ENCODE data around the gene SBNO1.
A peak's percentile ranks its signal among the peaks of the same experiment; 100 is the strongest.

Gene SBNO1

GRCh38 chr12:123263196-123263817, 101.3 kb downstream of the SBNO1 start (continued):
- TF ChIP-seq ZSCAN4 (tag by site-specific recombination; IDR thresholded peaks at IDR 0.05): no peak
- TF ChIP-seq ZNF600 (tag by site-specific recombination; IDR thresholded peaks at IDR 0.05): peak; percentile 51
- TF ChIP-seq ZNF704 (tag by site-specific recombination; IDR thresholded peaks at IDR 0.05): no peak
- TF ChIP-seq ZNF530 (tag by site-specific recombination; IDR thresholded peaks at IDR 0.05; ENCODE audit: low read depth): no peak
- TF ChIP-seq GLI2 (tag by site-specific recombination; IDR thresholded peaks at IDR 0.05; ENCODE audit: borderline replicate concordance, low read depth): no peak
- no peak for TF ChIP-seq GLIS1 (tag by site-specific recombination; IDR thresholded peaks at IDR 0.05)
- TF ChIP-seq KLF8 (tag by site-specific recombination; IDR thresholded peaks at IDR 0.05): no peak
- TF ChIP-seq KLF9 (tag by site-specific recombination; IDR thresholded peaks at IDR 0.05; ENCODE audit: low read depth): no peak
- TF ChIP-seq ZBTB7A (tag by site-specific recombination; IDR thresholded peaks at IDR 0.05; ENCODE audit: low read depth): no peak
- TF ChIP-seq BCL6B (tag by site-specific recombination; IDR thresholded peaks at IDR 0.05): no peak
- no peak for TF ChIP-seq ZNF558 (tag by site-specific recombination; IDR thresholded peaks at IDR 0.05)
- no peak for TF ChIP-seq ZNF561 (tag by site-specific recombination; IDR thresholded peaks at IDR 0.05; ENCODE audit: borderline replicate concordance)
- TF ChIP-seq ZBTB17 (tag by site-specific recombination; IDR thresholded peaks at IDR 0.05): no peak
- TF ChIP-seq MZF1 (tag by site-specific recombination; IDR thresholded peaks at IDR 0.05; ENCODE audit: borderline replicate concordance): no peak
- TF ChIP-seq ZBTB1 (tag by site-specific recombination; IDR thresholded peaks at IDR 0.05): no peak
- no peak for TF ChIP-seq ZNF654 (tag by site-specific recombination; IDR thresholded peaks at IDR 0.05; ENCODE audit: low read depth)
- no peak; the same call in 1 of the 2 replicates for TF ChIP-seq ZNF449 (tag by site-specific recombination; IDR thresholded peaks at IDR 0.05)
- no peak for TF ChIP-seq ZNF792 (tag by site-specific recombination; IDR thresholded peaks at IDR 0.05)
- TF ChIP-seq ZEB2 (tag by site-specific recombination; IDR thresholded peaks at IDR 0.05): 0 out of 2 replicates have a peak, but pooled peaks have one; percentile 12
- no peak for TF ChIP-seq ZNF560 (tag by site-specific recombination; IDR thresholded peaks at IDR 0.05; ENCODE audit: borderline replicate concordance)

- Histone ChIP-seq H3K9me3 (ENCODE audit: control insufficient read depth, insufficient read depth, low read depth, low read length) (no peaks in the 10 kb centered on the region), H3K4me1 (ENCODE audit: control insufficient read depth, insufficient read depth, low read length) (no peaks in the 10 kb centered on the region), H3K36me3 (ENCODE audit: control insufficient read depth in 2 of 2, insufficient read depth in 1 of 2, low read length in 2 of 2) (peaks cover 55 to 94% of the 10 kb centered on the region in 2 experiments), H3K4me3 (ENCODE audit: low read depth, low read length) (no peak overlapping the region), H3K27ac (ENCODE audit: extremely low read depth, low read depth, low read length) (no peak overlapping the region)
- CTCF ChIA-PET: interaction anchor here (0.9 kb wide), 1 partner anchor 9 kb away, joined by 4 read pairs; no protein-coding TSS in a partner anchor
- TF ChIP-seq ZNF514 (tag by site-specific recombination; IDR thresholded peaks at IDR 0.05) (no peak), ZFP37 (tag by site-specific recombination; IDR thresholded peaks at IDR 0.05) (no peak)
- POLR2A ChIA-PET: no interaction called here
These were observed 103.5 kb downstream of the SBNO1 start for GRCh38 chr12:123261196-123261595.

Measured in HEK293 (cell line).